ENCODE data around the gene AMY2B. TPM values are rescaled to one million over a fixed set of nuclear protein-coding genes. Genes with fewer than 3 reads are reported as not detected.

Gene AMY2B
- total and polyA plus RNA-seq, 2 of the 8 experiments (the other 6 are each of a cell fraction or from before 2014, with no cell fraction given): 2.0 to 2.1 TPM

DNA sequence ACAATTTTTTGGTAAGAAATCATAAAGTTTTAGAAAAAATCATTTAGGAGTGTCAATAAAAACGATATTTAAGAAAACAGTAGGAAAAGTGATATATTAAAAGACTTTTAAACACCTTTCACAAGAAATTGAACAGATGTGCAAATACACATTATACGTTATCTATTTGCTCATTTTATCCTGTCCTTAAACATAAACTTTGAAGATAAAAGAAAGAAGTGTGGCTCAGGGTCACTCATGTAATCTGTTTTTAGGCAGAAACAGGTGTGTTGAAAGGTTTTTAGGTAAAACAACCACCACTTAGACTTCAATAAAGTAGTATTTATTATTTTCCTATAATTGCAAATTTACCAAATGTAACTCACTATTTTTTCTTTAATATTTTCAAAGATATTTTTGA, 13.1 kb downstream of the AMY2B start:
- Histone ChIP-seq H3K27ac (ENCODE audit: low read depth, low read length) (no peak overlapping the region), H2BK20ac (ENCODE audit: low read length) (no peak overlapping the region), H2BK12ac (ENCODE audit: low read depth, low read length) (no peak overlapping the region), H3K79me1 (ENCODE audit: low read depth, low read length) (no peaks in the 10 kb centered on the region), H3K4ac (replicated peaks; ENCODE audit: insufficient read length, low read depth, low read length) (no peak overlapping the region), H3K4me2 (ENCODE audit: insufficient read depth in 1 of 2, low read depth in 2 of 2, low read length in 2 of 2) (no peak overlapping the region), H4K5ac (ENCODE audit: insufficient read length, low read depth, low read length) (no peak overlapping the region), H3K4me1 (replicated peaks in 1 of 4; ENCODE audit: control insufficient read depth in 3 of 4, insufficient read depth in 4 of 4, low read length in 3 of 4) (no peaks in the 10 kb centered on the region), H3K36me3 (ENCODE audit: control insufficient read depth in 2 of 4, insufficient read depth in 4 of 4, low read length in 3 of 4) (no peaks in the 10 kb centered on the region), H3K23me2 (ENCODE audit: low read depth, low read length) (no peaks in the 10 kb centered on the region), H2BK5ac (ENCODE audit: low read depth, low read length) (no peak overlapping the region), H3K79me2 (ENCODE audit: control insufficient read depth in 1 of 2, insufficient read depth in 2 of 2, low read length in 2 of 2) (no peaks in the 10 kb centered on the region), H2BK120ac (replicated peaks; ENCODE audit: low read depth, low read length) (no peak overlapping the region), H3K4me3 (ENCODE audit: extremely low read depth in 1 of 4, insufficient read depth in 2 of 4, low read depth in 3 of 4, low read length in 4 of 4) (no peak overlapping the region), H4K20me1 (replicated peaks in 1 of 2; ENCODE audit: control insufficient read depth in 1 of 2, insufficient read depth in 2 of 2, low read length in 2 of 2) (no peaks in the 10 kb centered on the region), H3K27me3 (replicated peaks in 1 of 4; ENCODE audit: control insufficient read depth in 3 of 4, extremely low read depth in 1 of 4, insufficient read depth in 3 of 4, low read length in 3 of 4) (no peaks in the 10 kb centered on the region), H3K14ac (ENCODE audit: insufficient read length) (no peak overlapping the region), H3K23ac (ENCODE audit: insufficient read length) (no peak overlapping the region), H2AK5ac (ENCODE audit: low read depth, low read length) (no peak overlapping the region), H2AFZ (ENCODE audit: low read length) (no peak overlapping the region), H2BK15ac (ENCODE audit: low read length) (no peak overlapping the region), H4K8ac (ENCODE audit: extremely low read depth, insufficient read depth, low read length) (no peak overlapping the region), H3K9ac (replicated peaks in 1 of 4; ENCODE audit: extremely low read depth in 1 of 4, low read depth in 3 of 4, low read length in 3 of 4) (no peak overlapping the region), H3K9me3 (ENCODE audit: insufficient read depth in 2 of 2, low read depth in 1 of 2, low read length in 1 of 2) (peaks cover 21 to 24% of the 10 kb centered on the region in 2 experiments), H3K56ac (replicated peaks; ENCODE audit: insufficient read length, low read depth, low read length) (no peak overlapping the region), H3K18ac (ENCODE audit: extremely low read depth, low read length) (no peak overlapping the region), H4K91ac (replicated peaks; ENCODE audit: insufficient read length, low read length) (no peak overlapping the region)
- FAIRE-seq: no peak
- TF ChIP-seq, protein P1, sequence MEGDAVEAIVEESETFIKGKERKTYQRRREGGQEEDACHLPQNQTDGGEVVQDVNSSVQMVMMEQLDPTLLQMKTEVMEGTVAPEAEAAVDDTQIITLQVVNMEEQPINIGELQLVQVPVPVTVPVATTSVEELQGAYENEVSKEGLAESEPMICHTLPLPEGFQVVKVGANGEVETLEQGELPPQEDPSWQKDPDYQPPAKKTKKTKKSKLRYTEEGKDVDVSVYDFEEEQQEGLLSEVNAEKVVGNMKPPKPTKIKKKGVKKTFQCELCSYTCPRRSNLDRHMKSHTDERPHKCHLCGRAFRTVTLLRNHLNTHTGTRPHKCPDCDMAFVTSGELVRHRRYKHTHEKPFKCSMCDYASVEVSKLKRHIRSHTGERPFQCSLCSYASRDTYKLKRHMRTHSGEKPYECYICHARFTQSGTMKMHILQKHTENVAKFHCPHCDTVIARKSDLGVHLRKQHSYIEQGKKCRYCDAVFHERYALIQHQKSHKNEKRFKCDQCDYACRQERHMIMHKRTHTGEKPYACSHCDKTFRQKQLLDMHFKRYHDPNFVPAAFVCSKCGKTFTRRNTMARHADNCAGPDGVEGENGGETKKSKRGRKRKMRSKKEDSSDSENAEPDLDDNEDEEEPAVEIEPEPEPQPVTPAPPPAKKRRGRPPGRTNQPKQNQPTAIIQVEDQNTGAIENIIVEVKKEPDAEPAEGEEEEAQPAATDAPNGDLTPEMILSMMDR (IDR thresholded peaks at IDR 0.05; ENCODE audit: control extremely low read depth in 1 of 3, insufficient read depth in 1 of 3, low read depth in 1 of 3, low read length in 3 of 3): no peak
- POLR2A ChIA-PET (ENCODE audit: partially characterized antibody): no interaction called here
- CTCF ChIA-PET (ENCODE audit: partially characterized antibody): no interaction called here
- DNase-seq (ENCODE audit: low read depth in 1 of 2, low spot score in 2 of 2): no peak
- WGBS, 2 experiments (ENCODE audit: extremely low coverage in 1 of 2, insufficient coverage in 1 of 2, insufficient read length in 1 of 2, insufficient replicate concordance in 2 of 2, low coverage in 1 of 2, low lambda C conversion rate in 2 of 2, missing lambda C conversion rate in 1 of 2): 93% methylated on average over 2 of the region's 2 CpGs; no CpG with 5 or more reads in 1 of the 2 experiments
